ENCODE data around the gene MCM3AP. TPM values are rescaled to one million over a fixed set of nuclear protein-coding genes. Genes with fewer than 3 reads are reported as not detected.

MCM3AP gene
- total RNA-seq, 1 donor from 2014 or later = 150 TPM

DNA sequence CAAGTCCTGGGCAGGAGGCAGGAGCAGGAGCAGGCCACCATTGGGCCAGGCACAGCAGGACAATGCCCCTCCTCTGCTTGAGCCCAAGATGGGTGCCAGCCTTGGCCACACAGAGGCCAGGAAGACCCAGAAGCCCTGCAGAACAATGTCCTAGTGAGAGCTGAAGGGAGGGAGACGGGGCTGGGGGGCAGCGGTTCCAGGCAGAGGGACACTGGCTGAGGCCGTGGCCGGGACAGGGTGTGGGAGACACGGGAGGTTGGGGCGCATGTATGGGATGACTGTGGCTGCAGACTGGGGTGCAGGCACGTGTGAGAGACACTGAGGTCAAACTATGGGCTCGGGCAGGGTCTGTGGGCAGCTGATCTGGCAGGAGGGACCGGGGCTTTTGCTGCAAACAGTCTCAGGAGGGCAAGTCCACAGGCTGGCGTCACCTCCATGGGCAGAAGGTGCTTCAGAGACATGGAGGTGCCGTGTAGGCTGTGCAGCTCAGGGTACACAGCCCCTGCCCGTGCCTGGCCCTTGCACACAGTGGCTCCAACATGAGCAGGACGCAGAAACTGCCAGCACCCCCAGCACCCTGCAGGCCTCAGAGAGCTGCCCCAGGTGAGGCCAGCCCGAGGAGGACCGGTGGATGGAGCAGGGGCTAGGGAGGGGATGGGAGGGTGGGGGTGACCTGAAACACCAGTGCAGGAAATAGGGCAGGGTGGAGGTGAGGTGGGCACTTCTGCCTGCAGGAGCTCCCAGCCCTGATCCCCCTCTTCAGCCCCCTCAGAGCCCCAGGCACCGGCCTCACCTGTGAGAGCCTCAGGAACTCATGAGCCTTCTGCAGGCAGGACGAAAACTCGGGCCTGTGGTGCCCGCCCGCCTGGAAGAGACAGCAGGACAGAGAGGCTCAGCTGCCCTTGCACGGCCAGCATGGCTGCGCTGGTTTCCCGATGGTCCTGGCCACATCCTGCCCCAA is 76.4 kb downstream of the MCM3AP start:
- H3K9me3 Mint-ChIP-seq = no peaks in the 10 kb centered on the region
- no peak overlapping the region for H3K27ac Mint-ChIP-seq
- no peaks in the 10 kb centered on the region for H3K27me3 Mint-ChIP-seq (ENCODE audit: low read depth)
- no peak for DNase-seq (ENCODE audit: low spot score in 2 of 2, unreplicated experiment in 2 of 2)
- H3K4me1 Mint-ChIP-seq = no peaks in the 10 kb centered on the region
- TF ChIP-seq CTCF (IDR thresholded peaks at IDR 0.05; ENCODE audit: unreplicated experiment) = no peak
- H3K36me3 Mint-ChIP-seq = peaks cover 24% of the 10 kb centered on the region
- H3K4me3 Mint-ChIP-seq = no peak overlapping the region

DNA sequence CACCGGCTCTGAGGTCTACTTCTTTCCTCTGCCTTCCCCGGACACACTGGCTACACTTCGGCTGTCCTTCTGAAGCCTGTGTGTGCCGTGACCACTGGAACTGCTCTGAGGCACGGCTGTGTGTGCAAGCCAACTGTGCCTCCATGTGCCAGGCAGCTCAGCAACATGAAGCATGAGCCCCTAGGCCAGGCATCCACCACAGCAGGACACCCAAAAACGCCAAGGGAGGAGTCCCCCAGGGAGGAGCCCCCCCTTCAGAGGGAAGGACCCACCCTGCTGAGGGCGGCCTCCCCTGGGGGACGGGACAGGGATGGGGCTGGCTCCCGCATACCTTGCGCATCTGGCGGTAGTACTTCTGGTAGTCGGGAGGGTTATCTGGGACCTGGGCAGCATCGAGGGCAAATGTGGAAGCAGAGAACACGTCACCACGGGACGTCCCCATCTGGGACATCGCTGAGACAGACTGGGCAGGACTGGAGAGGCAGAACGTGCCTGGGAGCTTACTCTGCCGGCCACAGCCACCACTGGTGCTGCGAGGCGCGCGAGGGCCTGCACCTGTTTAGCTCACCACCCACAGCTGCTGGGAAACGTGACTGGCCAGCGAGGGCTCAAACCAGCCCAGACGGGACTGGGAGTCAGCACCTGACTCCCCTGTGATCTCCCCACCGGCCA is 77.4 kb downstream of the MCM3AP start:
- H3K27ac Mint-ChIP-seq = no peak overlapping the region
- TF ChIP-seq CTCF (IDR thresholded peaks at IDR 0.05; ENCODE audit: unreplicated experiment) = no peak
- no peaks in the 10 kb centered on the region for H3K4me1 Mint-ChIP-seq
- peaks cover 26% of the 10 kb centered on the region for H3K36me3 Mint-ChIP-seq
- H3K9me3 Mint-ChIP-seq = no peaks in the 10 kb centered on the region
- no peaks in the 10 kb centered on the region for H3K27me3 Mint-ChIP-seq (ENCODE audit: low read depth)
- DNase-seq (ENCODE audit: low spot score in 2 of 2, unreplicated experiment in 2 of 2) = no peak
- no peak overlapping the region for H3K4me3 Mint-ChIP-seq

GRCh38 chr21:46207006-46207919 is 78.1 kb downstream of the MCM3AP start:
- TF ChIP-seq CTCF (IDR thresholded peaks at IDR 0.05; ENCODE audit: unreplicated experiment) = no peak
- Mint-ChIP-seq H3K36me3 (peaks cover 30% of the 10 kb centered on the region), H3K27me3 (ENCODE audit: low read depth) (no peaks in the 10 kb centered on the region), H3K9me3 (no peaks in the 10 kb centered on the region), H3K27ac (no peak overlapping the region), H3K4me3 (no peak overlapping the region), H3K4me1 (no peaks in the 10 kb centered on the region)
- no peak for DNase-seq (ENCODE audit: low spot score in 2 of 2, unreplicated experiment in 2 of 2)

DNA sequence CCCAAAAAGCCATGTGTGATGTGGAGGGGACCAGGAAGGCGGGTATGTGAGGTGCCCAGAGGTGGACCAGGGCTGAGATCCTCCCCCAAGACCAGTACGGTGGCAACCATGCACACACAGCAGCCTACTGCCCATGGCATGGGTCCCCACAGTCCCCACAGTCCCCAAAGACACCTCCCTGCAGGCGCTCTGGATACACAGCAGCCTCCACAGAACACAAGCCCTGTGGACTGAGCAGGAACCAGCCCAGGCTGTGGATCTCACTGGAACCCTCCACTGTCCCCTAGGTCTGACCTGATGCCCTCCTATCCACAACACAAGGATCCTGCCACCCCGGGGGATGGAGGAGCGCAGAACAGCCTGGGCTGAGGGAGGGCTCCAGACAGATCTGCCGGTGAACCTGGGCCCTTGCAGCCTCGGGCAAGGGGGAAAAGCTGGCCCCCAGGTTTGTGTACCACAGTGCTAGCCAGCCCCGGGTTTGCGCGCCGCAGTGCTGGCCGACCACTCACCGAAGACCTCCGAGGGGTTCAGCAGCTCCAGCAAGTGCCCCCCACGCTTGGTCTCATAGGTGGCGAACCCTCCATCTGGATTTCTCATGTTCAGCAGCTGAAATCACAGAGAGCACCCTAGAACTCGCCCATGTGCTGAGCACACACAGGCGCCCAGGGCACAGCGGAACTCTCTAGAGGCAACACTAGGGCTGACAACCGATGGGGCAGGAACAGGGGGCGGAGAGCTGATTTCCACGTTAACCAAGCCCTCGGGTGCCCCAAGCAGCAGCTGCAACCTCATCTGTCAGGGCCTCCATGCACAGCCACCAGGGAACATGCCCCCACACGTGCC is 79.0 kb downstream of the MCM3AP start:
- no peak overlapping the region for H3K27ac Mint-ChIP-seq
- H3K27me3 Mint-ChIP-seq (ENCODE audit: low read depth) = no peaks in the 10 kb centered on the region
- TF ChIP-seq CTCF (IDR thresholded peaks at IDR 0.05; ENCODE audit: unreplicated experiment) = no peak
- H3K36me3 Mint-ChIP-seq = peaks cover 30% of the 10 kb centered on the region
- no peak overlapping the region for H3K4me3 Mint-ChIP-seq
- no peaks in the 10 kb centered on the region for H3K9me3 Mint-ChIP-seq
- no peaks in the 10 kb centered on the region for H3K4me1 Mint-ChIP-seq
- DNase-seq (ENCODE audit: low spot score in 2 of 2, unreplicated experiment in 2 of 2) = no peak

- H3K9me3 Mint-ChIP-seq = no peaks in the 10 kb centered on the region
- no peak overlapping the region for H3K4me3 Mint-ChIP-seq
- no peaks in the 10 kb centered on the region for H3K4me1 Mint-ChIP-seq
- DNase-seq (ENCODE audit: low spot score in 2 of 2, unreplicated experiment in 2 of 2) = no peak
- no peaks in the 10 kb centered on the region for H3K27me3 Mint-ChIP-seq (ENCODE audit: low read depth)
- peaks cover 31% of the 10 kb centered on the region for H3K36me3 Mint-ChIP-seq
- H3K27ac Mint-ChIP-seq = no peak overlapping the region
- TF ChIP-seq CTCF (IDR thresholded peaks at IDR 0.05; ENCODE audit: unreplicated experiment) = no peak
These were observed 79.6 kb downstream of the MCM3AP start for GRCh38 chr21:46205766-46206162.
